GM19328 (cell line): ENCODE data around the gene RBM41.

ENCODE experiments used
- ATAC-seq: cut with Tn5 transposase; IDR thresholded peaks from one replicate; pipeline ENCODE4 v1.9.1; 2021; ENCODE audit warnings: mild to moderate bottlenecking, moderate library complexity; ENCODE audit not compliant: unreplicated experiment

The RBM41 gene

GRCh38 chrX:107047622-107048021 lies 71.0 kb downstream of the RBM41 start:
- no peak for ATAC-seq

GRCh38 chrX:107029752-107030151 lies 88.9 kb downstream of the RBM41 start:
- no peak for ATAC-seq

GRCh38 chrX:107025545-107025944 lies 93.1 kb downstream of the RBM41 start:
- no peak for ATAC-seq

GRCh38 chrX:107014936-107015335 lies 103.7 kb downstream of the RBM41 start:
- ATAC-seq = no peak
